NT2/D1 (cell line): ENCODE data around the gene PIK3C2B.

Experiments
- DNase-seq: peaks from one replicate; pipeline ENCODE4 v3.0.0-alpha.2; 2011; ENCODE audit warnings: low read depth, low spot score
- H3K27me3 ChIP-seq: 2 replicates; pipeline ENCODE4 v1.6.0; 2011; ENCODE audit warnings: mild to moderate bottlenecking; ENCODE audit not compliant: insufficient read length, insufficient read depth
- H3K36me3 ChIP-seq: 2 replicates; pipeline ENCODE4 v1.6.1; 2011; ENCODE audit warnings: mild to moderate bottlenecking, low read length, mixed read lengths; ENCODE audit not compliant: insufficient read depth, insufficient read length
- H3K4me1 ChIP-seq: 2 replicates; pipeline ENCODE4 v1.5.1; 2011; ENCODE audit not compliant: insufficient read depth, insufficient read length
- H3K4me3 ChIP-seq: 2 replicates; pipeline ENCODE4 v1.5.1; 2011; ENCODE audit warnings: low read depth; ENCODE audit not compliant: insufficient read length
- H3K9ac ChIP-seq: 2 replicates; pipeline ENCODE4 v1.6.0; 2011; ENCODE audit warnings: low read depth; ENCODE audit not compliant: insufficient read length
- H3K9me3 ChIP-seq: 2 replicates; pipeline ENCODE4 v1.5.1; 2011; ENCODE audit warnings: mild to moderate bottlenecking, low read length; ENCODE audit not compliant: insufficient read depth
- SUZ12 ChIP-seq: IDR thresholded peaks from 2 replicates; pipeline ENCODE4 v1.6.1; 2011; ENCODE audit not compliant: insufficient read length, insufficient read depth; ENCODE audit errors: extremely low read depth
- YY1 ChIP-seq: IDR thresholded peaks from 2 replicates; pipeline ENCODE4 v1.6.1; 2011; ENCODE audit not compliant: insufficient read length, insufficient read depth
- ZNF274 ChIP-seq: IDR thresholded peaks from 2 replicates; pipeline ENCODE4 v1.6.1; 2011; ENCODE audit warnings: mild to moderate bottlenecking, low read depth, low read length

The PIK3C2B gene

GRCh38 chr1:204516180-204516879, 21.7 kb upstream of the PIK3C2B start, which contains the start of gene MDM4:
MDM4 (plus strand) TSS chr1:204516406; CDS start chr1:204525519, 9,113 bp downstream.
- Histone ChIP-seq H3K9me3 (no peaks in the 10 kb centered on the region; the same call in 1 of the 2 replicates), H3K27me3 (no peaks in the 10 kb centered on the region), H3K4me3 (peak within 1 kb of the TSS; percentile 85), H3K36me3 (peaks cover 28% of the 10 kb centered on the region), H3K4me1 (peaks cover 3% of the 10 kb centered on the region), H3K9ac (peak within 1 kb of the TSS; percentile 90)
- DNase-seq, result peak; percentile 99
- TF ChIP-seq SUZ12, result no peak
- peak; percentile 22 for TF ChIP-seq YY1

GRCh38 chr1:204514828-204515227, 20.2 kb upstream of the PIK3C2B start:
- Histone ChIP-seq H3K36me3 (peaks cover 25% of the 10 kb centered on the region), H3K9ac (no peak overlapping the region), H3K9me3 (no peaks in the 10 kb centered on the region), H3K4me1 (peaks cover 3% of the 10 kb centered on the region), H3K27me3 (no peaks in the 10 kb centered on the region), H3K4me3 (no peak overlapping the region)
- DNase-seq, result no peak
- TF ChIP-seq SUZ12, result no peak
- TF ChIP-seq ZNF274, result no peak
- TF ChIP-seq YY1, result no peak

- H3K4me1 ChIP-seq, result peaks cover 3% of the 10 kb centered on the region
- H3K4me3 ChIP-seq, result no peak overlapping the region
- no peaks in the 10 kb centered on the region for H3K9me3 ChIP-seq
- H3K9ac ChIP-seq, result no peak overlapping the region
- TF ChIP-seq YY1, result no peak
- TF ChIP-seq SUZ12, result no peak
- no peak for TF ChIP-seq ZNF274
- H3K36me3 ChIP-seq, result peaks cover 10% of the 10 kb centered on the region
- H3K27me3 ChIP-seq, result no peaks in the 10 kb centered on the region
- DNase-seq, result no peak
Measured at GRCh38 chr1:204513117-204513716, 18.6 kb upstream of the PIK3C2B start.

GRCh38 chr1:204511366-204511765, 16.8 kb upstream of the PIK3C2B start:
- Histone ChIP-seq H3K9me3 (no peaks in the 10 kb centered on the region), H3K9ac (no peak overlapping the region), H3K27me3 (no peaks in the 10 kb centered on the region), H3K4me1 (no peaks in the 10 kb centered on the region), H3K4me3 (no peak overlapping the region), H3K36me3 (no peaks in the 10 kb centered on the region)
- DNase-seq, result no peak
- no peak for TF ChIP-seq ZNF274
- no peak for TF ChIP-seq YY1
- no peak for TF ChIP-seq SUZ12

- Histone ChIP-seq H3K9ac (peak overlapping the region; percentile 4), H3K36me3 (no peaks in the 10 kb centered on the region), H3K27me3 (no peaks in the 10 kb centered on the region), H3K4me1 (no peaks in the 10 kb centered on the region), H3K9me3 (no peaks in the 10 kb centered on the region), H3K4me3 (no peak overlapping the region)
- TF ChIP-seq YY1 (no peak), SUZ12 (no peak), ZNF274 (no peak)
- no peak for DNase-seq
Measured at GRCh38 chr1:204509186-204509635, 14.6 kb upstream of the PIK3C2B start.

GRCh38 chr1:204507317-204508105, 12.9 kb upstream of the PIK3C2B start:
- peak; percentile 73 for DNase-seq
- Histone ChIP-seq H3K9me3 (no peaks in the 10 kb centered on the region), H3K4me1 (no peaks in the 10 kb centered on the region), H3K9ac (peak overlapping the region; percentile 59), H3K27me3 (no peaks in the 10 kb centered on the region), H3K4me3 (peak overlapping the region; percentile 58), H3K36me3 (no peaks in the 10 kb centered on the region)
- TF ChIP-seq ZNF274 (no peak), SUZ12 (no peak), YY1 (no peak)

GRCh38 chr1:204506969-204507316, 12.3 kb upstream of the PIK3C2B start:
- Histone ChIP-seq H3K36me3 (no peaks in the 10 kb centered on the region), H3K9ac (peak overlapping the region; percentile 59), H3K27me3 (no peaks in the 10 kb centered on the region), H3K9me3 (no peaks in the 10 kb centered on the region), H3K4me1 (no peaks in the 10 kb centered on the region), H3K4me3 (peak overlapping the region; percentile 58)
- no peak for TF ChIP-seq SUZ12
- TF ChIP-seq YY1, result no peak
- no peak for TF ChIP-seq ZNF274
- DNase-seq, result peak; percentile 92
